Midbrain (tissue), 1 donor: ENCODE data around the gene SENP3.
A peak's percentile ranks its signal among the peaks of the same experiment; 100 is the strongest.

ENCODE experiments used
- DNase-seq: peaks from one replicate; lab custom pipeline; 2025; lab: John Stamatoyannopoulos, UW

SENP3 gene

GRCh38 chr17:7561589-7562207 is at the start of gene SENP3:
Gene SENP3, plus strand, starts transcription at chr17:7561919. Its CDS starts 1,158 bp downstream, at chr17:7563077.
- DNase-seq = peak; percentile 92

- no peak for DNase-seq
These were observed 49.6 kb upstream of the SENP3 start for GRCh38 chr17:7512105-7512504.

DNA sequence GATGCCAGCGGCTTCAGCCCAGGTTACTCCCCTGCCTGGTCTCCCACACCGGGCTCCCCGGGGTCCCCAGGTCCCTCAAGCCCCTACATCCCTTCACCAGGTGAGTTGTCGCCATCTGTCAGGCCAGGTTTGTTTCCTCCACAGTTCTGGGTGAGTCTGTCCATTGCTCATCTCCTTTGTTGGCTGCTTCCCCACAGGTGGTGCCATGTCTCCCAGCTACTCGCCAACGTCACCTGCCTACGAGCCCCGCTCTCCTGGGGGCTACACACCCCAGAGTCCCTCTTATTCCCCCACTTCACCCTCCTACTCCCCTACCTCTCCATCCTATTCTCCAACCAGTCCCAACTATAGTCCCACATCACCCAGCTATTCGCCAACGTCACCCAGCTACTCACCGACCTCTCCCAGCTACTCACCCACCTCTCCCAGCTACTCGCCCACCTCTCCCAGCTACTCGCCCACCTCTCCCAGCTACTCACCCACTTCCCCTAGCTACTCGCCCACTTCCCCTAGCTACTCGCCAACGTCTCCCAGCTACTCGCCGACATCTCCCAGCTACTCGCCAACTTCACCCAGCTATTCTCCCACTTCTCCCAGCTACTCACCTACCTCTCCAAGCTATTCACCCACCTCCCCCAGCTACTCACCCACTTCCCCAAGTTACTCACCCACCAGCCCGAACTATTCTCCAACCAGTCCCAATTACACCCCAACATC is 48.7 kb upstream of the SENP3 start:
- DNase-seq = no peak

GRCh38 chr17:7513850-7514419 is 47.8 kb upstream of the SENP3 start:
- no peak for DNase-seq

- DNase-seq = no peak
These were observed 45.7 kb upstream of the SENP3 start for GRCh38 chr17:7515911-7516610.

DNA sequence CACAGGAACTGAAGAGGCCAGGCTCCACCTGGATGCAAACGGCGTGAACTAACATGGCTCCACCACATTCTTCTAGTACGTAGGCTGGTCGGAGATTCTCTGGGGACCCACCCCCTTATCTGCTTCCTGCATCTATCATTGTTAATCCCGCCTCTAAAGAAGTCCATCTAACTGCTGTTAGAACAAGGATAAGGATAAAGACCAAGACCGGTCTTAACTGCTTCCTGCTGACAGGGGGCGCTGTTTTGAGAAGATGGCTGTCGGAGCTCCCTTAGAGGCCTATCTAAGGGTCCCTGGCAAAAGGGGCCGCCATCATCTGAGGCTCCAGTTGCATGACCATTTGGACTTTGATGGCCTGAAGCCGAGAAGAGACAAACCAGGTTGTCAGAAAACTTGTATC is 38.7 kb upstream of the SENP3 start:
- no peak for DNase-seq

DNA sequence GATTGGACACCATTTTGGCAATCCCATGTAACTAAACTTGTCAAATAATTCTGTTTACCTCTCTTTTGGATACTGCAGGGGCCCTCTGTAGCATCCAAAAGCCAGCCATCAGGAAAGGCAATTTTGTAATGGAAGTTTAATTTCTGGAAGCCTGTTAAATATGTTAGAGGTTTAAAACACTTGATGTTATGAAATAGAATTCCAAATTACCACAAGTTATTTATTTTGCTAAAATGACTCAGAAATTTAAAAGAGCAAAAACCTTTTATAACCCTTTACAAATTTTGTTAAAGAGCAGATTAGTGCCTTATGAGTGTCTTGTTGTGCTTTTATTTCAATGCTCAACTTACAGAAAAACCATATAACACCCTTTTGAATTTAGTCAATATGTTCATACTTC is 32.9 kb upstream of the SENP3 start:
- DNase-seq = no peak

DNA sequence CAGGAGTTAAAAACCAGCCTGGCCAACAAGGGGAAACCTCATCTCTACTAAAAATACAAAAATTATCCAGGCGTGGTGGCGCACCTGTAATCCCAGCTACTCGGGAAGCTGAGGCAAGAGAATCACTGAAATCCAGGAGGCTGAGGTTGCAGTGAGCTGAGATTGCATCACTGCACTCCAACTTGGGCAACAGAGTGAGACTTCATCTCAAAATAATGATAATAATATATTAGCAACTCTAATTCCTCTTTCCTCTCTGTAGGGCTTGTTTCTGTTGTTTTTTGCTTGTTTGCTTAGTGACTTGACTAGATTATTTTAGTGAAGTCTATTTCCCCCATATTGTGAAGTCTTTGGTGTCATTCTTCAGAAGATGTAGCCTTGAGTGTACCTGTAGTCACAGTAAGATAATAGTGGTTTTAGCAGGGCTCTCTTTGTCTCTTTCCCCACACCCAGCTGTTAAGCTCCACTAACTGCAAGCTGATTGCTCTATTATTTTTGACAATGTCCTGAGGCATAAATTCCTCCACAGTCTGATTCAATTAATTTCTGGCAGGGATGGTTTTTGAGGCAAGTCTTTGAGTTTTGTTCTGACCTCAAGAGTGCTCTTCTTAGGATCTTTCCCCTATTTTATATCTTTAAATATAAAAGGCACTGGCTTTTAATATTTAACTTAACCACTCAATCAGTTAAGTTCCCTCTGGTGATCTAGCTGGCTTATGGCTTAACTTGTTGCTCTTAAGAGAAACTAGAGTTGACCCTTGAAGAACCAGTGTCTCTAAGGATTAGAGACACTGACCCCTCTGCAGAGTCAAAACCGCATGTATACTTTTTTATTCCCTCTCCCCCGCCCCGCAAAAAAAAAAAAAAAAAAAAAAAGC is 31.5 kb upstream of the SENP3 start:
- DNase-seq = no peak

- no peak for DNase-seq
These were observed 23.7 kb upstream of the SENP3 start for GRCh38 chr17:7538050-7538449.

GRCh38 chr17:7538891-7539545 is 22.7 kb upstream of the SENP3 start:
- DNase-seq = no peak

DNA sequence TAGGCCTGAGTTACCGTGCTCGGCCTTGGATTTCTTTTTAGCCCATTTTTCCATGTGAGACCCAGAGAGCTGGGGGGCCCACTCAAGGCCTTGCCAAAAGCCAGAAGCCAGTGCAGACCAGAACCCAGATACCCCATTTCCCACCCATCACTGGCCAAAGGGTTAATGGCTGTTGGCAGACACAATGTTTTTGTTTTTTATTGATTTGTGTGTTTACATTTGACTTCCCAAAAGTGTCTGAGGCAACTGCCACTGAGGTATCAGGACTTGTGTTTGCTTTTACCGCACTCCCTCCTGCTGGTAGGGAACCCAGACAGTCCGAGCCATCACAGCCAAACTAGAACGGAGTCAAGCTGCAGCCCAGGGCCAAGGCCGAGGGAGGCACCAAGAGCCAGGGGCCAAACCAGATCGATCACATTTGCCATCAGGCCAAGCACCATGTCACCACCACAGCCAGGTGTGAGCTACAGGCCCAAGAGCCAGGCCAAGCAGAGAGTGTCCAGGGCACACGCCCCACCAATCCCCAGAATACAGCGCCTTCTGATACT is 20.6 kb upstream of the SENP3 start:
- DNase-seq = no peak

DNA sequence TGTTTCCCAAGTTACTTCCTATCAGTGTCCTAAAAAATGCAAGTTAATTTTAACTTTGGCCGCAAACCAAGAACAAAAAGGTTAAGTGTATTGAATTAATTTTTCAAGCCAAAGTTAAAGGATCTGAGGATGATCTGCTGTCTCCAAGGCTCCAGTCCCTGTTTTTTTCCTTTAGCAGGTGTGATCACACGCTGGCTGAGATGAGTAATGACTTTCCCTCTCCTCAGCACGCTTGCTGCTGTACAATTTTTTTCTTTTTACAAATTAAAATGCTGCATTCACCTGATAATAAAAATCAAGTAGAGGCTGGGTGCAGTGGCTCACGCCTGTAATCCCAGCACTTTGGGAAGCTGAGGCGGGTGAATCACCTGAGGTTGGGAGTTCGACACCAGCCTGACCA is 16.8 kb upstream of the SENP3 start:
- no peak for DNase-seq

GRCh38 chr17:7548585-7549400 is 12.9 kb upstream of the SENP3 start, which contains the start of gene TNFSF12:
Gene TNFSF12, plus strand, starts transcription at chr17:7549058. Its CDS starts 96 bp downstream, at chr17:7549154.
- DNase-seq = peak; percentile 50

GRCh38 chr17:7549401-7550055 is 12.2 kb upstream of the SENP3 start:
- no peak for DNase-seq

GRCh38 chr17:7550344-7550743 is 11.4 kb upstream of the SENP3 start:
- no peak for DNase-seq

DNA sequence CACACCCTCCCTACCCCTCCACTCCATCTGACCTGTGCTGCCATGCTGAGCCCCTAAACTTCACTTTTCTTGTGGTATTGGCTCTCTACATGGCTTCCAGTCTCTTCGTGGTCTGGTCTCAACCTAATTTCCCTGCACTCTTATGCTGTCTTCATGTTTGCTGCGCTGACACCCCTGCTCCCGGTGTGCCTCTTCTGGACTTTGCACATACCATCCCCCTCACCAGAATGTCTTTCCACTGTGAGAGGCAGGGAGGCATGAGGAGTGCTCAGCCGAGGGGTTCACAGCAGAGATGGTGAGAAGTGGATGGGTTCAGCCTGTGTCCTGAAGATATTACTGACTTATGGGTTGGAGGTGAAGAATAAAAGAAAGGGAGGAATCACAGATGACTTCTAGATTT is 10.3 kb upstream of the SENP3 start:
- DNase-seq = no peak

GRCh38 chr17:7552621-7553051 is 9.1 kb upstream of the SENP3 start:
- DNase-seq = no peak

- no peak for DNase-seq
These were observed 8.4 kb upstream of the SENP3 start for GRCh38 chr17:7553356-7553755.

- no peak for DNase-seq
These were observed 6.3 kb upstream of the SENP3 start for GRCh38 chr17:7555320-7555948.
